Activated B cell treated with CpG ODN at 0.5 μM for 24 hours (primary cell): Measurements from ENCODE around the gene KMT5B. TPM values are rescaled to one million over a fixed set of nuclear protein-coding genes. Genes with fewer than 3 reads are reported as not detected.

Experiments
- ATAC-seq: fragments of 200-7000 bp; cut with Tn5 transposase; one replicate; pipeline ENCODE4 v1.10.0; 2021; ENCODE audit warnings: low read depth, mild to moderate bottlenecking, moderate library complexity
- CTCF ChIA-PET: fragments of 350-600 bp; sonication (Branson Sonifier 250); formaldehyde crosslinking; loops from one replicate; lab custom pipeline; 2021; ENCODE audit warnings: antibody characterized with exemption; lab: Charles Lee
- POLR2A ChIA-PET: fragments of 350-600 bp; sonication (Branson Sonifier 250); formaldehyde crosslinking; loops from one replicate; lab custom pipeline; 2021; ENCODE audit warnings: antibody characterized with exemption; lab: Charles Lee
- DNase-seq: peaks from one replicate; pipeline ENCODE4 v3.0.0; 2022
- H3K27ac Mint-ChIP-seq: one replicate; pipeline ENCODE4 v1.8.0; 2020; ENCODE audit warnings: mixed read lengths
- H3K27me3 Mint-ChIP-seq: one replicate; pipeline ENCODE4 v1.8.0; 2021; ENCODE audit warnings: mixed read lengths
- H3K36me3 Mint-ChIP-seq: one replicate; pipeline ENCODE4 v1.8.0; 2021; ENCODE audit warnings: low read depth, mixed read lengths
- H3K4me1 Mint-ChIP-seq: one replicate; pipeline ENCODE4 v1.8.0; 2021; ENCODE audit warnings: mixed read lengths
- H3K4me3 Mint-ChIP-seq: one replicate; pipeline ENCODE4 v1.8.0; 2020; ENCODE audit warnings: mild to moderate bottlenecking, mixed read lengths
- H3K9me3 Mint-ChIP-seq: one replicate; pipeline ENCODE4 v1.8.0; 2020; ENCODE audit warnings: mixed read lengths
- CTCF ChIP-seq: fragments of 200-600 bp; IDR thresholded peaks from one replicate; pipeline ENCODE4 v1.8.0; 2022; ENCODE audit warnings: antibody characterized with exemption, mild to moderate bottlenecking
- intact Hi-C: fragments of 100-400 bp; cut with micrococcal nuclease; formaldehyde crosslinking; loops from one replicate; pipeline ENCODE4 v1.15.1; 2024
- total RNA-seq: library from RNA; stranded (reverse); gene quantifications from 2 replicates; pipeline ENCODE4 v1.2.3, GENCODE V29; 2022

KMT5B gene
- total RNA-seq, 1 donor from 2014 or later = 68.3 TPM

- Mint-ChIP-seq H3K4me1 (no peaks in the 10 kb centered on the region), H3K36me3 (peaks cover 1% of the 10 kb centered on the region), H3K4me3 (no peak overlapping the region), H3K9me3 (no peaks in the 10 kb centered on the region), H3K27ac (no peak overlapping the region), H3K27me3 (no peaks in the 10 kb centered on the region)
- ChIA-PET CTCF (no interaction called here), POLR2A (no interaction called here)
- TF ChIP-seq CTCF = no peak
- ATAC-seq (no peak), DNase-seq (no peak)
- intact Hi-C loops = no loop called here
These were observed 63.1 kb downstream of the KMT5B start for GRCh38 chr11:68150037-68150436.

DNA sequence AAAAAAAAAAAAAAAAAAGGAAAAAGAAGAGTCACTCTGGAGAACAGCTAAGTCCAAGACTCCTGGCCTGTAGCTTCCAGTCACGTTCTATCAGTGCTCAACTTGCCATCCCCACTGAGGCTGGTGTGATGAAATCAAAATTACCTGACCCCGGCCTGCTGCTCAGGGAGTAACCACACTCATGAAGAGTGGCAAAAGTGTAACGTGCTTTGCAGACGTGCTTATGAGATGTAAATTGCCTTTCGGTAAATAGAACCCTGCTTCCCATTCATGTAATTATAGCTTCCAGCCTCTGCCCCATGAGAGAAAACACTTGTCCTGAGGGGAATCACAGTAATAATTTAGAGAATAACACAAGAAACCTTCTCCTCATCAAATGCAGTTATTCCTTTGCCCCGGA lies 63.7 kb downstream of the KMT5B start:
- POLR2A ChIA-PET = no interaction called here
- CTCF ChIA-PET = no interaction called here
- no peaks in the 10 kb centered on the region for H3K27me3 Mint-ChIP-seq
- DNase-seq = no peak
- no peak for ATAC-seq
- no peak overlapping the region for H3K27ac Mint-ChIP-seq
- no peaks in the 10 kb centered on the region for H3K36me3 Mint-ChIP-seq
- H3K4me1 Mint-ChIP-seq = no peaks in the 10 kb centered on the region
- intact Hi-C loops = no loop called here
- TF ChIP-seq CTCF = no peak
- no peak overlapping the region for H3K4me3 Mint-ChIP-seq
- no peaks in the 10 kb centered on the region for H3K9me3 Mint-ChIP-seq

DNA sequence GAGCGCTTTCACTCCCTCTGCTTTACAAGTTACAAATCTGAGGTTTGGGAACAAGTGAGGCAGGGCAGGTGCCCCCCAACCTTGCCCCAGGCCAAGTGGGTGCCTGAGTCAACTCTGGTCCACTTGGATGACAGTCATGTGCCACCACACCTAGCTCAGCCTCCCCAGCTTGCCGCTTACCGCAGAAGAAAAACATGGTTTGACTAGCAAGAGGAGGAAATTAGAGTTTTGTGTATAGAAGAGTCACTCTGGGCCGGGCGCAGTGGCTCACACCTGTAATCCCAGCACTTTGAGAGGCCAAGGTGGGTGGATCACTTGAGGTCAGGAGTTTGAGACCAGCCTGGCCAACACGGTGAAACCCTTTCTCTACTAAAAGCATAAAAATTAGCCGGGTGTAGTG lies 64.2 kb downstream of the KMT5B start:
- DNase-seq (no peak), ATAC-seq (no peak)
- CTCF ChIA-PET = no interaction called here
- Mint-ChIP-seq H3K9me3 (no peaks in the 10 kb centered on the region), H3K4me3 (no peak overlapping the region), H3K27ac (no peak overlapping the region), H3K4me1 (no peaks in the 10 kb centered on the region), H3K36me3 (no peaks in the 10 kb centered on the region), H3K27me3 (no peaks in the 10 kb centered on the region)
- POLR2A ChIA-PET = no interaction called here
- TF ChIP-seq CTCF = no peak
- intact Hi-C loops = no loop called here

DNA sequence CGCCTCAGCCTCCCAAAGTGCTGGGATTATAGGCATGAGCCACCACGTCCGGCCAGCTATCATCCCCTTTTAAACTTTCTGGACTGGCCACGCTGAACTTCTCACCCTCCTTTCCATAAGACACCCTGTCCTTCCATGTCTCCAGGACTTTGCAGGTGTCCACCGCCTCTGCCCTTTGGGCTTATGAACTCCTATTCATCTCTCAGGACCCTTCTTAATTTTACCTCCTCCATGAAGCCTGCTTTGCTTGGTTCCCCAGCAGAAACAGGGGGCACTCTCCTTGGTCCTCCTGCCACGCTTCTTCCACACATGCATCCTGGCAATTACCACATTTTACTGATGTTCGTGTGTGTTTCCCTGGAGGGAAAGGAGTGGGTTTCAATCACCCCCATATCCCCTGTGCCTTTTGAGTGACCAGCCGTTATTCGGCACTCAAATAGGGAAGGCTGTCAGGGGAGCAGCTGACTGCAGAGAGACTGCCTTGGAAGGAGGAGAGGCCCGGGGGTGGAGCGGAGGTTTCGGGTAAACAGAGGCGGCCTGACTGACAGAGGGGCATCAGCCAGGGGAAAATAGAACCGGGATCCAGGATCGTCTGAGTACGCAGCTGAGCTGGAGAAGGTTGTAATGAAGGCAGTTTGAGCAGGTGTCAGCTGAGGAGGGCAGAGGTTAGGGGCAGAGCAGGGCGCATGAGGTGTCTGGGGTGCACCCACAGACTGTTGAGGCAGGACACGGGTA lies 64.9 kb downstream of the KMT5B start:
- Mint-ChIP-seq H3K9me3 (no peaks in the 10 kb centered on the region), H3K36me3 (no peaks in the 10 kb centered on the region), H3K4me3 (no peak overlapping the region), H3K27ac (no peak overlapping the region), H3K4me1 (no peaks in the 10 kb centered on the region), H3K27me3 (no peaks in the 10 kb centered on the region)
- ATAC-seq = no peak
- intact Hi-C loops = no loop called here
- POLR2A ChIA-PET = no interaction called here
- no peak for TF ChIP-seq CTCF
- CTCF ChIA-PET = no interaction called here
- DNase-seq = no peak

- no peak overlapping the region for H3K27ac Mint-ChIP-seq
- CTCF ChIA-PET = no interaction called here
- intact Hi-C loops = no loop called here
- H3K36me3 Mint-ChIP-seq = no peaks in the 10 kb centered on the region
- H3K9me3 Mint-ChIP-seq = no peaks in the 10 kb centered on the region
- H3K4me1 Mint-ChIP-seq = peaks cover 4% of the 10 kb centered on the region
- no peak overlapping the region for H3K4me3 Mint-ChIP-seq
- H3K27me3 Mint-ChIP-seq = no peaks in the 10 kb centered on the region
- DNase-seq (no peak), ATAC-seq (no peak)
- POLR2A ChIA-PET = no interaction called here
- no peak for TF ChIP-seq CTCF
These were observed 66.2 kb downstream of the KMT5B start for GRCh38 chr11:68146704-68147474.
